Urinary bladder (tissue), 4 donors: ENCODE results near the gene ANKRD33. TPM values are rescaled to one million over a fixed set of nuclear protein-coding genes. Genes with fewer than 3 reads are reported as not detected.

Experiments used
- DNase-seq: peaks from one replicate; pipeline ENCODE4 v3.0.0-alpha.2; 2015; ENCODE audit errors: extremely low spot score
- H3K27ac ChIP-seq: one replicate; pipeline ENCODE4 v1.5.1; 2013; ENCODE audit warnings: low read depth, mild to moderate bottlenecking, moderate library complexity
- H3K36me3 ChIP-seq: one replicate; pipeline ENCODE4 v1.6.1; 2013; ENCODE audit warnings: mild to moderate bottlenecking, moderate library complexity; ENCODE audit not compliant: insufficient read depth
- H3K4me1 ChIP-seq: one replicate; pipeline ENCODE4 v1.6.1; 2013; ENCODE audit warnings: mild to moderate bottlenecking, moderate library complexity; ENCODE audit not compliant: insufficient read depth
- H3K4me3 ChIP-seq: one replicate; pipeline ENCODE4 v1.5.1; 2013; ENCODE audit warnings: low read depth, low read length
- WGBS: extraction: QIAGEN DNeasy Blood & Tissue Kit; methylation state at CpG from one replicate; pipeline ENCODE4 v1.1.7; 2013; 5-methylcytosine and 5-hydroxymethylcytosine counted together
- polyA plus RNA-seq: library from polyadenylated mRNA; stranded (reverse); fragments of 200-250 nt; gene quantifications from one replicate; pipeline ENCODE4 v1.2.3, GENCODE V29; 2013
- total RNA-seq: library from RNA; depleted of rRNA; stranded (reverse); fragments of >200 nt; gene quantifications from one replicate; pipeline ENCODE4 v1.2.3, GENCODE V29; 2014
- donor health status: healthy with polysubstance abuse.
- donor health status: healthy.

Gene ANKRD33, protein sequence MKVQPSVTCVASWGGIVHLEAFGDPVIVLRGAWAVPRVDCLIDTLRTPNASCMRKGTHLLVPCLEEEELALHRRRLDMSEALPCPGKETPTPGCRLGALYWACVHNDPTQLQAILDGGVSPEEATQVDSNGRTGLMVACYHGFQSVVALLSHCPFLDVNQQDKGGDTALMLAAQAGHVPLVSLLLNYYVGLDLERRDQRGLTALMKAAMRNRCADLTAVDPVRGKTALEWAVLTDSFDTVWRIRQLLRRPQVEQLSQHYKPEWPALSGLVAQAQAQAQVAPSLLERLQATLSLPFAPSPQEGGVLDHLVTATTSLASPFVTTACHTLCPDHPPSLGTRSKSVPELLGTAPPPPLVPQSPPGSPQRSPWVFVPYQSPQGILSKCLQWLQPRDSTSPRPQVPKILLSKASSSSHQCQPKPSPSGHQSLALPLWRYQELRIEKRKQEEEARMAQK
- total RNA-seq: not detected
- polyA plus RNA-seq: not detected

DNA sequence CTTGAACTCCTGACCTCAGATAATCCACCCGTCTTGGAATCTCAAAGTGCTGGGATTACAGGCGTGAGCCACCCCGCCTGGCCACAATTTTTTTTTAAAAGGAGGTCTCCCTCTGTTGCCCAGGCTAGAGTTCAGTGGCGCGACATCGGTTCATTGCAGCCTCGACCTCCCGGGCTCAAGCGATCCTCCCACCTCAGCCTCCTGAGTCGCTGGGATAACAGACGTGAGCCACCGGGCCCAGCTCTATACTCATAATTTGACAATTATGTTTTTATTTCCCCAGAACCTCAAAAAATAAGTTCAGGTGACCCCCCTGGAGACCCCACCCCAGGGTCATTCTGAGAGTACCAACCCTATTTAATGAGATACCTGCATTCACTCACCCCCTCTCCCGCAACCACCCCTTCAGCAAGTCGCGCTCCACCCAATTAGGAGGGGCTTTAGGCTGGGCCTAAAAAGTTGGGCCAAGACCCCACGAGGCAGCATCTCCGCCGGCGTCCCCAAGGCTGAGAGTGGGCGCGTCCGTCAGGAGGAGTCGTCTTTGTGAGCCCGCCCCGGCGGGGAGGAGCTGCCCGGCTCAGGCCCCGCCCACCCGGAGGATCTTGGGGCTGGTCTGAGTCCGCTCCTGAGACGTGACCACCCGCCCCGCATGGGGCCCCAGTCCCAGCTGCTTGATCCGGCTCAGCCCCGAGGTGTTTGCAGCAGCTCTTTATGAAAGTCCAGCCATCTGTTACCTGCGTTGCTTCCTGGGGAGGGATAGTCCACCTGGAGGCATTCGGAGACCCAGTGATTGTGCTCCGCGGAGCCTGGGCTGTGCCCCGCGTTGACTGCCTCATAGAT, at the start of gene ANKRD33:
Gene ANKRD33, plus strand, starts transcription at position 628 of the 840 bp plus-strand sequence. Its CDS starts 84 bp downstream, at position 712.
- Histone ChIP-seq H3K4me1 (no peaks in the 10 kb centered on the region), H3K27ac (no peak within 1 kb of the TSS), H3K4me3 (no peak within 1 kb of the TSS), H3K36me3 (no peaks in the 10 kb centered on the region)
- no peak for DNase-seq
- WGBS: 47% methylated on average over 41 of the region's 41 CpGs

DNA sequence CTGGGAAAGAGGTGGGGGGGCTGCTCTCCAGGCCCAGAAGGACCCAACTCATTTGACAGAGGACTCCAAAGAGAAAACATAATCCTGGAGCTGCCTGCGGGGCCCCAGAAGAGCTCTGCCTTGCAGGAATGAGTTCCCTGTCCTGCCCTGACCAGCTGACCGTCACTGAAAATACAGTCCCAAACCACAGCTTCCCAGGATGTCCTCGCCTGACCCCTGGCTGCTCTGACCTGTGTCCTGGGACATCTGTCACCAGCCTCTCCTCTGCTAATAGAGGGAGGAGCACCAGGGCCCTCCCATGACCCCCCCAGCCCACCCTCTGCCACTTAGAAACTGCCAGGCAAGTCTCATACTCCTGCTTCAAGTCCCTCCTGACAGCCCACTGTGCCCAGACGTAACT, 49.1 kb upstream of the ANKRD33 start:
- DNase-seq: no peak
- Histone ChIP-seq H3K4me1 (no peaks in the 10 kb centered on the region), H3K4me3 (no peak overlapping the region), H3K27ac (no peak overlapping the region), H3K36me3 (no peaks in the 10 kb centered on the region)
- WGBS: 69% methylated on average over 4 of the region's 4 CpGs

- no peak for DNase-seq
- WGBS: 75% methylated on average over 5 of the region's 5 CpGs
- Histone ChIP-seq H3K4me1 (no peaks in the 10 kb centered on the region), H3K36me3 (no peaks in the 10 kb centered on the region), H3K4me3 (no peak overlapping the region), H3K27ac (no peak overlapping the region)
These were observed 48.5 kb upstream of the ANKRD33 start for GRCh38 chr12:51839310-51839947.

- Histone ChIP-seq H3K36me3 (no peaks in the 10 kb centered on the region), H3K4me1 (no peaks in the 10 kb centered on the region), H3K4me3 (no peak overlapping the region), H3K27ac (no peak overlapping the region)
- 79% methylated on average over 6 of the region's 6 CpGs for WGBS
- no peak for DNase-seq
These were observed 46.9 kb upstream of the ANKRD33 start for GRCh38 chr12:51840966-51841365.

GRCh38 chr12:51841727-51842126, 46.2 kb upstream of the ANKRD33 start:
- WGBS: 28% methylated on average over 6 of the region's 6 CpGs
- Histone ChIP-seq H3K4me3 (no peak overlapping the region), H3K36me3 (no peaks in the 10 kb centered on the region), H3K4me1 (no peaks in the 10 kb centered on the region), H3K27ac (no peak overlapping the region)
- DNase-seq: no peak

GRCh38 chr12:51844854-51845253, 43.0 kb upstream of the ANKRD33 start:
- WGBS: 80% methylated on average over 4 of the region's 4 CpGs
- peaks cover 2% of the 10 kb centered on the region for H3K4me1 ChIP-seq
- H3K4me3 ChIP-seq: no peak overlapping the region
- no peak overlapping the region for H3K27ac ChIP-seq
- no peak for DNase-seq
- no peaks in the 10 kb centered on the region for H3K36me3 ChIP-seq

DNA sequence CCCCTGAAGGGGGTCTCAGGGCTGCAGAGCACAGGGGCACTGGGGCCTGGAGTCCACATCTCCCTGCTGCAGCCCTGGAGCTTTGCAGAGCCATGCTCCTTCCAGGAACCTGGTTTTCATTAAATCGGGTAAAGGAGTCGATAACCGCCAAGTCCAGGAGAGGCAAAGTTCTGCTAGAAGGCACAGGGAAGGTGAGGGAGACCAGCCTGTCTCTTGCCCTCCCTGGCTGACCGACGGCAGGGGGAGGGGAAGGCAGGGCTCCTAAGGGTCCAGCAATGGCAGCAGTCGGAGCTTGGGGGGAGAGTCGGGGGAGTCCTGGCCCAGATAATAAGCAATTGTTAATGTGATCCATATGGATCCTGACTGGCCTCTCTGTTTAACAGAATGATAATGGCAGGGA, 42.4 kb upstream of the ANKRD33 start:
- WGBS: 47% methylated on average over 7 of the region's 7 CpGs
- H3K27ac ChIP-seq: no peak overlapping the region
- peaks cover 2% of the 10 kb centered on the region for H3K4me1 ChIP-seq
- DNase-seq: no peak
- H3K4me3 ChIP-seq: no peak overlapping the region
- no peaks in the 10 kb centered on the region for H3K36me3 ChIP-seq

GRCh38 chr12:51846271-51846691, 41.6 kb upstream of the ANKRD33 start:
- WGBS: 70% methylated on average over 15 of the region's 15 CpGs
- H3K27ac ChIP-seq: no peak overlapping the region

DNA sequence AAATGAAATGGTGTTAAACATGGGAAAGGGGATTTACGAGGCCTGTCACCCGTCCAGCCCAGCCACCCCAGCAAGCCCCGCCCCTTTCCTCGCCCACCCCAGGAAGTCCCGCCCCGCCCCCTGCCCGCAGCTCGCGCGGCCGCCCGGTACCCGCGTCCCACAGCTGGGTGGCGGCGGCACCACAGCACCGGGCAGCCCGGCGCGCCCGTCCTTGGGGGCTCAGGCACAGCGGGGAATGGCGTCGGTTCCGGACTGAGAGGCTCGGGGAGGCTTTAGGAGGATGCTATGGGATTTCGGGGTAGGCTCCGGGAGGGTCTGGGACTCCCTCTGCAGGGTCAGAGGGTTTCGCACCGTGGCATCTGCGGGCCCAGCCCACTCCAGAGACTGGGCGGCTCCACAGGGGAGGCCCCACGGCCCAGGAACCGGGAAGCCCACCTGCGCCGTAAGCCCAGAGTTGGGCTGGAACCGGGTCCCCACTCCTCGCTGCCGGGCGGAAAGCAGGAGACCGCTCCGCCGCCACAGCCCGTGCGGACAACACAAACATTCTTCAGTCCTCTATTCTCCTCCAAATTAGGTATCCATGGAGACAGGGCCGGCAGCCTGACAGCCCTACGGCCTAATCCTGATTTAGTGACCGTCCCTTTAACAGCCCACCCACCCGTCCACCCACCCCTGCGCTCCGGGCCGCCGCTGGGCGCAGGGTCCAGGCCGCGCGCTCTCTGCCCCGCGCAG, 40.8 kb upstream of the ANKRD33 start:
- DNase-seq: no peak
- H3K27ac ChIP-seq: no peak overlapping the region
- WGBS: 1% methylated on average over 59 of the region's 59 CpGs

More at GRCh38 chr12:51846271-51846691, 41.6 kb upstream of the ANKRD33 start:
- H3K4me1 ChIP-seq: peaks cover 2% of the 10 kb centered on the region
- no peak for DNase-seq
- no peaks in the 10 kb centered on the region for H3K36me3 ChIP-seq
- no peak overlapping the region for H3K4me3 ChIP-seq

GRCh38 chr12:51847643-51848325, 40.1 kb upstream of the ANKRD33 start:
- peaks cover 2% of the 10 kb centered on the region for H3K4me1 ChIP-seq
- no peak overlapping the region for H3K27ac ChIP-seq
- peak overlapping the region; percentile 44 for H3K4me3 ChIP-seq
- no peak for DNase-seq
- 1% methylated on average over 37 of the region's 40 CpGs for WGBS
- no peaks in the 10 kb centered on the region for H3K36me3 ChIP-seq

More for the DNA sequence above, 40.8 kb upstream of the ANKRD33 start:
- H3K4me1 ChIP-seq: peaks cover 2% of the 10 kb centered on the region
- H3K36me3 ChIP-seq: no peaks in the 10 kb centered on the region
- peak overlapping the region; percentile 44 for H3K4me3 ChIP-seq

- Histone ChIP-seq H3K27ac (no peak within 1 kb of the TSS), H3K4me3 (peak within 1 kb of the TSS; percentile 44), H3K36me3 (no peaks in the 10 kb centered on the region), H3K4me1 (peaks cover 2% of the 10 kb centered on the region)
- DNase-seq: no peak
- 1% methylated on average over 51 of the region's 51 CpGs for WGBS
These were observed 39.6 kb upstream of the ANKRD33 start, which contains the start of gene FIGNL2 for GRCh38 chr12:51848326-51848727. Gene FIGNL2, minus strand, starts transcription at chr12:51848718. Its CDS starts 26,305 bp downstream, at chr12:51822413.
